Iris pigment epithelial cell (primary cell): ENCODE data around the gene SPC24.
"Not testable (repeated sequence)": the region's sequence is repeated elsewhere in the genome, so short reads cannot be mapped to it uniquely, and the experiment has no call there.

ENCODE experiments used
- DNase-seq: peaks from one replicate; pipeline ENCODE4 v3.0.0-alpha.2; 2011; ENCODE audit warnings: low read depth

The SPC24 gene

DNA sequence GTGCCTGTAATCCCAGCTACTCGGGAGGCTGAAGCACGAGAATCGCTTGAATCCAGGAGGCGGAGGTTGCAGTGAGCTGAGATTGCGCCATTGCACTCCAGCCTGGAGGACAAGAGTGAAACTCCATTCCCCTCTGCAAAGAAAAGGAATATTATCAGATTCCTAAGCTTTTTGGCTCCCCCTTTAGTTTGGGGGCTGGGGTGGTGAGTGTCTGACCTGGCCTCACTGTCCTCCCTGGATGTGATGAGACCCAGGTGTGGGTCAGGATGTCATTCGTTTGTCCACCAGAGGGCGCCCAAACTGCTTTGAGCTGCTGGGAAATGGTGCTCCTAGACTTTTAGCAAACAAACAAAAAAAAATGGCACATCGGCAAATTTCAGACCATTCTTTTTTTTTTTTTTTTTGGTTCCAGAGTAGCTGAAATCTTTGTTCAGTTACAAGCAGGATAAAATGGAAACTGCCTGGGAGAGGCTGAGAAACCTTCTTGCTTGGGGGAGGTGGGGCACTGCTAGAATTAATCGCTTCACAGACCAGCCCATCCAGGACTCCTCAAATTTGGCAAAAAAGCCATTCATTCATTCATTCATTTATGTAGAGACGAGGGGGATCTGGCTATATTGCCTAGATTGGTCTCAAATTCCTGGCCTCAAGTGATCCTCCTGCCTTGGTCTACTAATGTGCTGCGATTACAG lies 29.4 kb downstream of the SPC24 start:
- DNase-seq = peak; percentile 57

DNA sequence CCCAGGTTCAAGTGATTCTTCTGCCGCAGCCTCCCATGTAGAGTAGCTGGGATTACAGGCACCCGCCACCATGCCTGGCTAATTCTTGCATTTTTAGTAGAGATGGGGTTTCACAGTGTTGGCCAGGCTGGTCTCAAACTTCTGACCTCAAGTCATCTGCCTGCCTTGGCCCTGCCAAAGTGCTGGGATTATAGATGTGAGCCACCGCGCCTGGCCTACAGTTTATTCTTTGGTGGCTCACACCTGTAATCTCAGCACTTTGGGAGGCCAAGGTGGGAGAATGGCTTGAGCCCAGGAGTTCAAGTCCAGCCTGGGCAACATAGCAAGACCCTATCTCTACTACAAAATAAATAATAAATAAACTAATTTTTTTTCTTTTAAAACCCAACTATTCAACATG lies 31.4 kb downstream of the SPC24 start:
- DNase-seq = not testable (repeated sequence)

DNA sequence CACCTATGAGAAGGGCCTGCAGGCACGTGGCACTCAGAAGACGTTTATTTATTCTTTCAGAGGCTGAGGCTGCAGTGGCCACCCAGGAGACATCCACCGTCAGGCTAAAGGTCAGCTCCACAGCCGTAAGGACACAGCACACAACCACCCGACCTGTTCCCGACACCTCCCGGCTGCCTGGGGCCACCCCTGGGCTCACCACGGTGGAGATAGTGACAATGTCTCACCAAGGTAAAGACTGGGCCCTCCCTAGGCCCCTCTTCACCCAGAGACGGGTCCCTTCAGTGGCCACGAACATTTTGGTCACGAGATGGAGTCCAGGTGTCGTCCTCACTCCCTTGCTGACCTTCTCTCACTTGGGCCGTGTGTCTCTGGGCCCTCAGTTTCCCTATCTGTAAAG lies 32.5 kb downstream of the SPC24 start:
- DNase-seq = no peak

DNA sequence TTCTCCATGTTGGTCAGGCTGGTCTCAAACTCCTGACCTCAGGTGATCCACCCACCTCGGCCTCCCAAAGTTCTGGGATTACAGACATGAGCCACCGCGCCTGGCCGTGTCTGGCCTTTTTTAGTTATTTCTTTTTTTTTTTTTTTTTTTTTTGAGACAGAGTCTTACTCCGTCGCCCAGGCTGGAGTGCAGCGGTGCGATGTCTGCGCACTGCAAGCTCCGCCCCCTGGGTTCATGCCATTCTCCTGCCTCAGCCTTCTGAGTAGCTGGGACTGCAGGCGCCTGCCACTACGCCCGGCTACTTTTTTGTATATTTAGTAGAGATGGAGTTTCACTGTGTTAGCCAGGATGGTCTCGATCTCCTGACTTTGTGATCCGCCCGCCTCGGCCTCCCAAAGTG lies 33.6 kb downstream of the SPC24 start:
- not testable (repeated sequence) for DNase-seq

DNA sequence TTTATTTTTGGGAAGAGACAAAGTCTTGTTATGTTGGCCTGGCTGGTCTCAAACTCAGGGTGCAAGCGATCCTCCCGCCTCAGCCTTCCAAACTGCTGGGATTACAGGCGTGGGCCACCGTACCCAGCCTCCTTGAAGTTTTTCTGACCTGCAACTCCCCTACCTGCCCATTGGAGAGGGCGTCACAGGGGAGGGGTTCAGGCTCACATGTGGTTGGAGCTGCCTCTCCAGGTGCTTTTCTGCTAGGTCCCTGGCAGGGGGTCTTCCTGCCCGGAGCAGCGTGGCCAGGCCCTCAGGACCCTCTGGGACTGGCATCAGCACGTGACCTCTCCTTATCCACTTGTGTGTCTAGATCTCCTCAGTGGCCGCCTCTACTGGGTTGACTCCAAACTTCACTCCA lies 39.1 kb downstream of the SPC24 start:
- DNase-seq = no peak

DNA sequence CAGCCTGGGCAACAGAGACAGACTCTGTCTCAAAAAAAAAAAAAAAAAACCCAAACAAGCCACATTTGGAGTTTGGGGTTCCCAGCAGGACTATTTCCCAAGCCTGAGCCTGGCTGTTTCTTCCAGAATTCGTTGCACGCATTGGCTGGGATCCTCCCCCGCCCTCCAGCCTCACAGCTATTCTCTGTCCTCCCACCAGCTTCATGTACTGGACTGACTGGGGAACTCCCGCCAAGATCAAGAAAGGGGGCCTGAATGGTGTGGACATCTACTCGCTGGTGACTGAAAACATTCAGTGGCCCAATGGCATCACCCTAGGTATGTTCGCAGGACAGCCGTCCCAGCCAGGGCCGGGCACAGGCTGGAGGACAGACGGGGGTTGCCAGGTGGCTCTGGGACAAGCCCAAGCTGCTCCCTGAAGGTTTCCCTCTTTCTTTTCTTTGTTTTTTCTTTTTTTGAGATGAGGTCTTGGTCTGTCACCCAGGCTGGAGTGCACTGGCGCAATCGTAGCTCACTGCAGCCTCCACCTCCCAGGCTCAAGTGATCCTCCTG lies 39.6 kb downstream of the SPC24 start:
- no peak for DNase-seq

DNA sequence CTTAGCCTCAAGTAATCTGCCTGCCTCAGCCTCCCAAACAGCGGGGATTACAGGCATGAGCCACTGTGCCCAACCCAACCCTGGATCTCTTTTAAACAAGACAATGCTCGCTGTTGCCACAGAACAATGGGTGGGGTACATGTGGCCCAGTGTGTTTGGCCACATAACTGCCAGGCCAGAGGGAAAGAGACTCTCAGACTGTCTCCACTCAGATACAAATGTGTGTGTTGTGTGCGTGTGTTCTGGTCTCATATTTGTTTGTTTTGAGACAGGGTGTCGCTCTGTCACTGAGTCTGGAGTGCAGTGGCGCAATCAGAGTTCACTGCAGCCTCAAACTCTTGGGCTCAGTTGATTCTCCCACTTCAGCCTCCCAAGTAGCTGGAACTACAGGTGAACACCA lies 40.5 kb downstream of the SPC24 start:
- no peak for DNase-seq

DNA sequence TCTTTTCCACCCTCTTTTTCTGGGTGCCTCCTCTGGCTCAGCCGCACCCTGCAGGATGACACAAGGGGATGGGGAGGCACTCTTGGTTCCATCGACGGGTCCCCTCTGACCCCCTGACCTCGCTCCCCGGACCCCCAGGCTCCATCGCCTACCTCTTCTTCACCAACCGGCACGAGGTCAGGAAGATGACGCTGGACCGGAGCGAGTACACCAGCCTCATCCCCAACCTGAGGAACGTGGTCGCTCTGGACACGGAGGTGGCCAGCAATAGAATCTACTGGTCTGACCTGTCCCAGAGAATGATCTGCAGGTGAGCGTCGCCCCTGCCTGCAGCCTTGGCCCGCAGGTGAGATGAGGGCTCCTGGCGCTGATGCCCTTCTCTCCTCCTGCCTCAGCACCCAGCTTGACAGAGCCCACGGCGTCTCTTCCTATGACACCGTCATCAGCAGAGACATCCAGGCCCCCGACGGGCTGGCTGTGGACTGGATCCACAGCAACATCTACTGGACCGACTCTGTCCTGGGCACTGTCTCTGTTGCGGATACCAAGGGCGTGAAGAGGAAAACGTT lies 42.4 kb downstream of the SPC24 start:
- no peak for DNase-seq

DNA sequence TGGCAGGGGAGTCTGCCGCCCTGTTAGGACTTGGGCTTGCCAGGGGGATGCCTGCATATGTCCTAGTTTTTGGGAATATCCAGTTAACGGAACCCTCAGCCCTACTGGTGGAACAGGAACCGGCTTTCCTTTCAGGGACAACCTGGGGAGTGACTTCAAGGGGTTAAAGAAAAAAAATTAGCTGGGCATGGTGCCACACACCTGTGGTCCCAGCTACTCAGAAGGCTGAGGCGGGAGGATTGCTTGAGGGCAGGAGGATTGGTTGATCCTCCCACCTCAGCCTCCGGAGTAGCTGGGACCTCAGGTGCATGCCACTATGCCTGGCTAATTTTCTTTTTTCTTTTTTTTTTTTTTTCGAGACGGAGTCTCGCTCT lies 43.8 kb downstream of the SPC24 start:
- no peak for DNase-seq

DNA sequence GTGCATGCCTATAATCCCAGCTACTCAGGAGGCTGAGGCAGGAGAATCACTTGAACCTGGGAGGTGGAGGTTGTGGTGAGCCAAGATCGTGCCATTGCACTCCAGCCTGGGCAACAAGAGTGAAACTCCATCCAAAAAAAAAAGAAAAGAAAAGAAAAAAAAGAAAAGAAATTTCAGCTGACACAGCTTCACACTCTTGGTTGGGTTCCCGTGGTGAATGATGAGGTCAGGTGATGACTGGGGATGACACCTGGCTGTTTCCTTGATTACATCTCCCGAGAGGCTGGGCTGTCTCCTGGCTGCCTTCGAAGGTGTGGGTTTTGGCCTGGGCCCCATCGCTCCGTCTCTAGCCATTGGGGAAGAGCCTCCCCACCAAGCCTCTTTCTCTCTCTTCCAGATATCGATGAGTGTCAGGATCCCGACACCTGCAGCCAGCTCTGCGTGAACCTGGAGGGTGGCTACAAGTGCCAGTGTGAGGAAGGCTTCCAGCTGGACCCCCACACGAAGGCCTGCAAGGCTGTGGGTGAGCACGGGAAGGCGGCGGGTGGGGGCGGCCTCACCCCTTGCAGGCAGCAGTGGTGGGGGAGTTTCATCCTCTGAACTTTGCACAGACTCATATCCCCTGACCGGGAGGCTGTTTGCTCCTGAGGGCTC lies 44.3 kb downstream of the SPC24 start:
- DNase-seq = no peak

DNA sequence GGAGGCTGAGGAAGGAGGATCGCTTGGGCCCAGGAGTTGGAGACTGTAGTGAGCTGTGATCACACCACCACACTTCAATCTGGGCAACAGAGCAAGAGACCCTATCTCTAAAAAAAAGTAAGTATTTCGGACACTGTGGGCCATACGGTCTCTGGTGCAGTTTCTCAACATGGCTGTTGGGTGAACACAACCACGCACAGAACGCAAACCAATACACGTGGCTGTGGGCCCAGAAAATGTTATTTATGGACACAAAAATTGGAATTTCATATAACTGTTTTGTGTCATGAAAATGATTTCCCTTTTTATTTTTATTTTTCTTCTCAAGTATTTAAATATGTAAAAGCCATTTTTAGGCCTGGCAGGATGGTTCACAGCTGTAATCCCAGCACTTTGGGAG lies 46.8 kb downstream of the SPC24 start:
- no peak for DNase-seq

DNA sequence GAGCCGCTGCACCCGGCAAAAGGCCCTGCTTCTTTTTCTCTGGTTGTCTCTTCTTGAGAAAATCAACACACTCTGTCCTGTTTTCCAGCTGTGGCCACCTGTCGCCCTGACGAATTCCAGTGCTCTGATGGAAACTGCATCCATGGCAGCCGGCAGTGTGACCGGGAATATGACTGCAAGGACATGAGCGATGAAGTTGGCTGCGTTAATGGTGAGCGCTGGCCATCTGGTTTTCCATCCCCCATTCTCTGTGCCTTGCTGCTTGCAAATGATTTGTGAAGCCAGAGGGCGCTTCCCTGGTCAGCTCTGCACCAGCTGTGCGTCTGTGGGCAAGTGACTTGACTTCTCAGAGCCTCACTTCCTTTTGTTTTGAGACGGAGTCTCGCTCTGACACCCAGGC lies 49.1 kb downstream of the SPC24 start:
- no peak for DNase-seq

DNA sequence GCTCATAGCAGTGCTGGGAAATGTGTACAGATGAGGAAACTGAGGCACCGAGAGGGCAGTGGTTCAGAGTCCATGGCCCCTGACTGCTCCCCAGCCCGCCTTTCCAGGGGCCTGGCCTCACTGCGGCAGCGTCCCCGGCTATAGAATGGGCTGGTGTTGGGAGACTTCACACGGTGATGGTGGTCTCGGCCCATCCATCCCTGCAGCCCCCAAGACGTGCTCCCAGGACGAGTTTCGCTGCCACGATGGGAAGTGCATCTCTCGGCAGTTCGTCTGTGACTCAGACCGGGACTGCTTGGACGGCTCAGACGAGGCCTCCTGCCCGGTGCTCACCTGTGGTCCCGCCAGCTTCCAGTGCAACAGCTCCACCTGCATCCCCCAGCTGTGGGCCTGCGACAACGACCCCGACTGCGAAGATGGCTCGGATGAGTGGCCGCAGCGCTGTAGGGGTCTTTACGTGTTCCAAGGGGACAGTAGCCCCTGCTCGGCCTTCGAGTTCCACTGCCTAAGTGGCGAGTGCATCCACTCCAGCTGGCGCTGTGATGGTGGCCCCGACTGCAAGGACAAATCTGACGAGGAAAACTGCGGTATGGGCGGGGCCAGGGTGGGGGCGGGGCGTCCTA lies 50.5 kb downstream of the SPC24 start:
- no peak for DNase-seq

DNA sequence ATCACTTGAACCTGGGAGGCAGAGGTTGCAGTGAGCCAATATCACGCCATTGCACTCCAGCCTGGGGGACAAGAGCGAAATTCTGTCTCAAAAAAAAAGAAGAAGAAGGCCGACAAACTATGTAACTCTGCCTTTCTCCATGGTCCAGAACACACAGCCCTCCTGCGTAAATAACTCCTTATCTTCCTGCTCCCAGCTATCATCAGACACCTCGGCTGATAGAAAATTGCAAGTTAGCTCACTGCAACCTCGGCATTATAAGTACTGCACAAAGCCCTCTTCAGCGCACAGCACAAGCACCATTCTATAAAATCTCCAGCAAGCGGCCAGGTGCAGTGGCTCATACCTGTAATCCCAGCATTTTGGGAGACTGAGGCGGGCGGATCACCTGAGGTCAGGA lies 51.9 kb downstream of the SPC24 start:
- DNase-seq = not testable (repeated sequence)

DNA sequence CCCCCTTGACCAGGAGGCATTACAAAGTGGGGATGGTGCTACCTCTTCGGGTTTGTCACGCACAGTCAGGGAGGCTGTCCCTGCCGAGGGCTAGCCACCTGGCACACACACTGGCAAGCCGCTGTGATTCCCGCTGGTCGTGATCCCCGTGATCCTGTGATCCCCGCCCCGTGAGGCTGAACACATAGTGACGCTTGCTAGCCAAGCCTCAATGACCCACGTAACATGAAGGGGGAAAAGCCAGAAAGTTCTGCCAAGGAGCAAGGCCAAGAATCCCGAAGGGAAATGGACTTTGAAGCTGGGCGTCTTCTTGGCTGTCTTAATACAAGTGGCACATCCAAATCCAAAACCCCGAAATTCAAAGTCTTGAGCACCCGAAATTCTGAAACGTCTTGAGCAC lies 52.6 kb downstream of the SPC24 start:
- no peak for DNase-seq

DNA sequence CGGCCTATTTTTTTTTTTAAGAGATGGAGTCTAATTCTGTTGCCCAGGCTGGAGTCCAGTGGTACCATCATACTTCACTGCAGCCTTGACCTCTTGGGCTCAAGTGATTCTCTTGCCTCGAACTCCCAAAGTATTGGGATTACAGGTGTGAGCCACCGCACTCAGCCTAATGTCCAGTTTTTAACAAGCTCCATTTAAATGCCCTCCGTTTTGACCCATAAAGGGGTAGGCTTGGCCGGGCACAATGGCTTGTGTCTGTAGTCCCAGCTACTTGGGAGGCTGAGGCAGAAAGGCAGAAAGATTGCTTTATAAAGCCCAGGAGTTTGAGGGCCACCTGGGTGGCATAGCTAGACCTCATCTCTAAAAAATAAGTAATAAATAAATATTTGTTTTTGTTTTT lies 54.5 kb downstream of the SPC24 start:
- no peak for DNase-seq

DNA sequence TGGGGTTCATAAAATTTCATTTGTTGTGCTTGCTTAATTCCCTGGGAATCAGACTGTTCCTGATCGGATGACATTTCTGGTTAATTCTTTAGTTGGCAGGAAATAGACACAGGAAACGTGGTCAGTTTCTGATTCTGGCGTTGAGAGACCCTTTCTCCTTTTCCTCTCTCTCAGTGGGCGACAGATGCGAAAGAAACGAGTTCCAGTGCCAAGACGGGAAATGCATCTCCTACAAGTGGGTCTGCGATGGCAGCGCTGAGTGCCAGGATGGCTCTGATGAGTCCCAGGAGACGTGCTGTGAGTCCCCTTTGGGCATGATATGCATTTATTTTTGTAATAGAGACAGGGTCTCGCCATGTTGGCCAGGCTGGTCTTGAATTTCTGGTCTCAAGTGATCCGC lies 55.5 kb downstream of the SPC24 start:
- no peak for DNase-seq

DNA sequence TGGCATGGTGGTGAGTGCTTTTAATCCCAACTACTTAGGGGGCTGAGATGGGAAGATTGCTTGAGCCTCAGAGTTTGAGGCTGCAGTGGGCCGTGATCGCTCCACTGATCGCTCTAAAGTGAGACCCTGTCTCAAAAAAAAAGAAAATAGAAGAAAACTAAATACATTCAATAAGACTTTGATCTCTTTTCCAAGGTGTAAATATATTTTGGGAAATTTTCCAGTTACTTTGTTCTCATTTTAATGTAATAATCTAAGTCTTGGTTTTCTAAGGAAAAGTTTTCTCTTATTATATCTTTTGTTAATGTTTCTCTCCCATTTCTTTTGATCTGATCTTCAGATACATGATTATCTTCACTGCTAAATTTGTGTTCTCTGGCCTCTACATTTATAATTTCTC lies 56.7 kb downstream of the SPC24 start:
- no peak for DNase-seq

DNA sequence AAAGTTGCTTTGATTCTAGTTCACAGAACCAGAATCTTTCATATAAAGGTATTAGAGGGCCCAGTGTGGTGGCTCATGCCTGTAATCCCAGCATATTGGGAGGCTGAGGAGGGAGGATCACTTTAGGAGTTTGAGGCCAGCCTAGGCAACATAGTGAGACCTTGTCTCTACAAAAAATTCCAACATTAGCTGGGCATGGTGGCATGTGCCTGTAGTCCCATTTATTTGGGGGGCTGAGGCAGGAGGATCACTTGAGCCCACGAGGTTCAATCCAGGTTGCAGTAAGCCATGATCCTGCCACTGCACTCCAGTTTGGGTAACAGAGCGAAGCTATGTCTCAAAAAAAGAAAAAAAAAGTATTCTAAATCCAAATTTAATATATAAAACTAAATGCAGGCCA lies 57.3 kb downstream of the SPC24 start:
- no peak for DNase-seq

DNA sequence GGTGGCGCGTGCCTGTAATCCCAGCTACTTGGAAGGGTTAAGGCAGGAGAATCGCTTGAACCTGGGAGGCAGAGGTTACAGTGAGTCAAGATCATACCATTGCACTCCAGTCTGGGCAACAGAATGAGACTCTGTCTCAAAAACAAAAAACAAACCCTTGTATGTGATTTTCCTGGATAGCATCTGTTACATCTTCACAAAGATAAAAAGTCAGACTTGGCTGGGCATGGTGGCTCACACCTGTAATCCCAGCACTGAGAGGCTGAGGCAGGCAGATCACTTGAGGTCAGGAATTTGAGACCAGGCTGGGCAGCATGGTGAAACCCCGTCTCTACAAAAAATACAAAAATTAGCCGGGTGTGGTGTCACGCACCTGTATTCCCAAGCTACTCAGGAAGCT lies 58.2 kb downstream of the SPC24 start:
- DNase-seq = not testable (repeated sequence)

DNA sequence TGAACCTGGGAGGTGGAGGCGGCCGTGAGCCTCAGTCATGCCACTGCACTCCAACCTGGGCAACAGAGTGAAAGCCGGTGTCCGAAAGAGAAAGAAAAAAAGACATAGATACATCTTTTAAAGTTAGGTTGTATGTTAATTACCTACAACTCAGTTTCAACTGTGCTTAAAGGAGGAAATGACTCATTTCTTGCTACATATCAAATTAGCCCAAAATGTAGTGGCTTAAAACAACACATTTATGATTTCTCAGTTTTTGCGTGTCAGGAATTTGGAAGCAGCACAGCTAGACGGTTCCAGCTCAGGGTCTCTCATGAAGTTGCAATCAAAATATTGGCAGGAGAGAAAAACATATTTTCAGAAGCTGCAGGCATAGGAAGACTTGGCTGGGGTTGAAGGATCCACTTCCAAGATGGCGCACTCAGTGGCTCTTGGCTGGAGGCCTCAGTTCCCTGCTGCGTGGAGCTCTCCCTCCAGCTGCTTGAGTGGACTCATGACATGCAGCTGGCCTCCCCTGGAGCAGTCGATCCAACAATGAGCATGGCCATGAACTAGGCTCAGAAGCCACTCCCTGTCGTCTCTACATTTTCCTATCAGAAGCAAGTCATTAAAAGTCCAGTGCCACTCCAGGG lies 59.3 kb downstream of the SPC24 start:
- peak; percentile 69 for DNase-seq
